GM18907 (cell line): ENCODE results near the gene LANCL2.

ENCODE experiments used
- ATAC-seq: cut with Tn5 transposase; IDR thresholded peaks from one replicate; pipeline ENCODE4 v1.9.1; 2021; ENCODE audit warnings: mild to moderate bottlenecking, moderate library complexity; ENCODE audit not compliant: unreplicated experiment

LANCL2 gene

GRCh38 chr7:55360486-55360885 lies 4.7 kb upstream of the LANCL2 start:
- ATAC-seq: no peak

- no peak for ATAC-seq
Observed at GRCh38 chr7:55361560-55361959, 3.6 kb upstream of the LANCL2 start.

DNA sequence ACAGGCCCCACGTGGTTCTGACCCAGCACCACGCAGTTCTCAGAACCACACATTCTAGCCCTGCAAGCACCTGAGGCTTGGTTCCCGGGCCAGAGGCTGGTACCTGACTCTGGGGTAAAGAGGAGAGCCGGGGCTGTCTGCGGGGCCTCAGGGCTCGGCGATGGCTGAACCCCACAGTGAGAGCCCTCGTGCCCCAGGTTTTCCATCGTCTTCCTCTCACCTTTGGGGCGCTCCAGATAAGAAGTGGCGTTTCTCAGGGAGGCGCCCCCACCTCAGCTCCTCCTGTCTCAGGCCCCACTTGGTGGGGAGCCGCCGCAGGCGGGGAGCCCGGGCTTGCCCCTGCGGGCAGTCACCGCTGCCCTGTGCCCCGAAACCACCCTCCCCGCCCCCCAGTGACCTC lies 2.2 kb upstream of the LANCL2 start:
- no peak for ATAC-seq

DNA sequence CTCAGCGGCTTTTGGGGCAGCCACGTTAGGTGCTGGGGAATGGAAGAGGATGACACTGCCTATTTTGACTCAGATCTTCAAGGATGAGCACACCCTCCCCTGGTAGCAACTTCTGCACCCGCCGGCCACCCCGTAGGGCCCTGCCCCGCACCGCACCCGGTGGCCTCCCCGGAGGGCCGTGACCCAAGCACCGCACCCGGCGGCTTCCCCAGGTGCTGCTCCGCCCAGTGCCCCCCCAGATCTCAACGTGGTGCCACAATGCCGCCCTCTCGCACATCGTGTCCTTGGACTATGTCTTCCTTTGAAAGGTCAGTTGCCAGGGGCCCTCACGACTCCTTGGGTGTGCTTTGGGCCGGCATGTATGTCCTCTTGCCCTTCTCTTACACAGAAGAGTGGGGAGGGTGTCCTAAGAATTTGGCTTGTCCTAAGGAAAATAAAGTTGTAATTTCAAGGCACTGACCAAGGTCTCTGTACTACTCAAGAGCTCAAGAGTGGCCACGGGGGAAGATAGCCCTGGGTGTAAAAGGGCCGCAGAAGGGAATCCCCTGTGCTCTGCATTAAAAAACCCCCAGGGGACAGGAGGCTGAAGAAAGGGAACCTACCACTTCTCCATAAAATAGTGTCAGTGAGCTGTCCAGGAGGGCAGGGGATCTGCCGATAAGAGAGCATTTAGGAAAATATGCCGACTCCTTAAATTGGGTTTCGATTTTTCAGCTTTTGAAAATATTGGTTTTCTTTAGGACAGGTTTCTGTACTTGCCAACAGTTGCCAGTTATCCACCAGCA lies 1.6 kb upstream of the LANCL2 start:
- no peak for ATAC-seq

DNA sequence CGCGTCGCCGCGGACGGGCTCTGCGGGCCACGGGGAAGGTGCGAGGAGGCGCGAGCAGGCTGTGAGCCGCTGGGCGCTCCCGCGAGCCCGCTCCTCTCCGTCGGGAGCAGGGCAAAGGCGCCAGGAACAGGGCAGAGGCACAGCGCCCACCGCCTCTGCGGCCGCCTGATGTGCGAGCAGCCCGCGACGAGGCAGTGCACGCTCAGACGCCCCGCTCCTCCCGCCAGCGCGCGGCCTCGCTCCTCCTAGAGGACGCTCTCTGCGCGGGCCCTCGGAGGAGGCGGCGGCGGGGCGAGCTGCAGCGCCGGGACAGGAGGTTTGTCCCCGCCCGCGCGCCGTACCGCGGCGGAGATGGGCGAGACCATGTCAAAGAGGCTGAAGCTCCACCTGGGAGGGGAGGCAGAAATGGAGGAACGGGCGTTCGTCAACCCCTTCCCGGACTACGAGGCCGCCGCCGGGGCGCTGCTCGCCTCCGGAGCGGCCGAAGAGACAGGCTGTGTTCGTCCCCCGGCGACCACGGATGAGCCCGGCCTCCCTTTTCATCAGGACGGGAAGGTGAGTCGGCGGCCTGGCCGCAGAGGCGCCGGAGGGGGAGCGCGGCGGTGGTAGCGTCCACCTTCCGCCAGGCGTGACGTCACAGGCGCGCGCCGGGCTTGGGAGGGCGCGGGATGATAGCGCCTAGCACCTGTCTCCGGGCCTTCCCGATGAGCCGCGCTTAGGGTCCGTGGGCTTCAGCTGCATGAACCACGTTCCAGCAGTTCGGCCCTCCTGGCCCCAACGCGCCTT lies 731 bp downstream of the LANCL2 start:
- ATAC-seq: peak; percentile 88

DNA sequence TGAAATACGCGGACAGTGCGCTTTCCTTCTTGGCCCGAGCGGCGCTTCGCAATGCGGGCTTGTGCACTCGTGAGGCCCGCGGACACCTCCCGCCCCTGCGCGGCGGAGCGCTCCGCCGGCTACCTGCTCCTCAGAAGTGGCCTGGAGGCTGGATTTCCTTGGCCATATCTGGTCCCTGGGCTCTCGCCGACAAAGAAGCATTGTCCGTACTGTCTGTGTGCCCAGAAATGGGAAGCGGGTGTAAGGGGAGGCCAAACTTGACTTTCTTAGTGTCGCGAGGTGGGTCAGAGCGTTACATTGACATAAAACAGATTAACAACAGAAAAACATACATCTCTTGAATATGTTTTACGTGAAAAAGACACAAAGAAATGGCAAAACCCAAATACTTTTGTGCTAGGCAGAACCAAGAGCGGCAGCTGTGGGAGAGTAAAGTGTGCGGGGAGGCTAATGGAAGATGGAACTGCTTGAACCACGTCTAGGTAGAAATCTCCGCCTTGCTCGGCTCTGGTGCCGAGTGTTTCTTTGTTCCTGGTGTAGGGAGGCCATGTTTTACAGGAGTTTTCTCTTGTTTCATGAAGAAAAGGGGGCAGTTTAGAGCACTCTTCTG lies 1.4 kb downstream of the LANCL2 start:
- peak; percentile 23 for ATAC-seq

GRCh38 chr7:55367283-55367840 lies 2.2 kb downstream of the LANCL2 start:
- ATAC-seq: no peak

DNA sequence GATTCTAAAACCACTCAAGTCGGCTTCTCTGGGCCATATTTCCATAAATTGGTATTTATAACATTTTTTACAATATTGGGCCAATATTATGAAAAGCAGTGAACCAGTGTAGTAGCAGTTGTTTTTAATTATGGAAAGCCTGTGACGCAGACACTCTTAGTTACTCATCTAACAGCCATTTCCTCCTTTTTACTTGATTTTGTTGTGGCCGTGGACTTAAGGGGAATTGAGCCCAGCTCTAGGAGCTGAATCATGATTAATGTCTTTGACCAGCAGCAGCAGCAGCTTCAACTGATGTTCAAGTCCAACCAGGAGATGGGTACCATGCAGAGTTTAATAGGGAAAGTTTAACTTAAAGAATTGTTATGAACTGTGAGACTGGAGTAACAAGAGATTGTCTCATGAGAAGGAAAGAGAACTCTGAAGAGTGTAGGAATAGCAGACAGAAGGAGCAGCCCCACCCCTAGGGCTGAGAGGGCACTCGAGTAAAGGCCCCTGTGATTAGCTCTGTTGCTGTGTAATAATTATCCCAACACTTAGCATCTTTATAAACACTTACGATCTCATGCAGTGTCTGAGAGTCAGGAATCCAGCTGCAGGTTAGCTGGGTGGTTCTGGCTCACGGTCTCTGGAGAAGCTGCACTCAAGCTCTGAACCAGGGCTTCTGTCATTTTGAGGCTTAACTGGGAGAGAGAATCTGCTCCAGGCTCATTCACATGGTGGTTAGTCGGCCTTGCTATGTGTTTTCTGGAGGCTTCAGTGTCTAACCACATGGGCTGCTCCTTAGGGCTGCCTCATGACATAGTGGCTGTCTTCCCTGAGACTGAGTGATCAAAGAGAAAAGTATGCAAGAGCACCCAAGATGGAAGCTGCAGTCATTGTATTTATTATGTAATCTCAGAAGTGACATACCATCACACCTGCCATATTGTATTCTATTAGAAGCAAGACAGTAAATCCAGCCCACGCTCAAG lies 4.6 kb downstream of the LANCL2 start:
- ATAC-seq: no peak

DNA sequence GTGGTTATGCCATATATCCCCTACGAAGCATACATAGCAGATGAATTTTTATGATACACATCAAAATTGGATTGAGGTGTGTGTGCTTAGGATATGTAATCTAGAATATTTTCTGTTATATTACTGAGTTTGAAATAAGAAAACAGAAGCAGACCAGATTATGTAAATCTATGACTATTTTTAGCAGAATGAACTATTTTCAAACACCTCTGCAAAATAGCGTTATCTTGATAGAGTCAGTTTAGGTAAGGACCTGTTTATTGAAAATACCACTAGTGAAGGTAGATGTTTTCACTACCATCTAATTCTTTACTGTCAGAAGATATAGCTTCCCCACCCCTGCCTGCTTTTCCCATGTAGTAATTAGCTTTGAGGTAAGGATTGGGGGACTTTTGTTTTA lies 9.1 kb downstream of the LANCL2 start:
- ATAC-seq: no peak

DNA sequence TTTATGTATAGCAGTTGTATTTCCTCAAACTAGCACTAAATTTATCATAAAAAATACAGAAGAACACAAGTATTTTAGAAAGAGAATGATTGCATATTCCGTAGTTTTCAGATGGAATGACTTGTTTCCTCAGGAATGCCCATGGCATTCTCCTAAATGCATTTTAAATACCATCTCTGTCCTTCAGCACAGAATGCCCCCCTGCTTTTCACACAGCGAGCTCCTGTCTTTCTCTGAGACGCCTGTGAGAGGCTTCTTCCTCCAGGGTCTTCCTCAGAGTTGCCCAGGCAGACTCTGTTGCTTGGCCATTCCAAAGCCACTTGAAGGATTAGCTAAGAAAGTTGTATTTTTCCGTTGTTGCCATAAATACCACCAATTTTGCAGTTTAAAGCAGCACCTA lies 10.1 kb downstream of the LANCL2 start:
- no peak for ATAC-seq

GRCh38 chr7:55377162-55377817 lies 12.2 kb downstream of the LANCL2 start:
- no peak for ATAC-seq

GRCh38 chr7:55379285-55379684 lies 14.1 kb downstream of the LANCL2 start:
- ATAC-seq: no peak

DNA sequence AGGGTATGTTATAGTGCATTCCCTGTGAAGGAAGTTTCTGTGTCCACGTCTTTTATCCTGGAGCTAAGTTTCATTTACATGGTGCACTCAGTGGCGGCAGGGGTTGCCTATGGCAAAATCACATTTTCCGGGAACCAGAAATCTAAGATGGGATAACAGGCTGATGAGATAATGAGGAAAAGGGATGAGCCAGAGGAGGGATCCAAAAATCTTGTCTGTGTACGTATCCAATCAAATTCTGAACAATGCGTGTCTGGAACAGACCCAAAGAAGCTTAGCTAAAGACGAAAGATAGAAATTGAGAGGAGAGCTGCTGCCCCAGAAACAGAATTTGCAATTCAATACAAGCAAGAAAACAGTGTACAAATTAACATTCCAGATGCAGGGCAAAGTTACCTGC lies 16.1 kb downstream of the LANCL2 start:
- ATAC-seq: no peak

GRCh38 chr7:55381696-55382095 lies 16.6 kb downstream of the LANCL2 start:
- ATAC-seq: no peak

- ATAC-seq: no peak
Observed at GRCh38 chr7:55382251-55382650, 17.1 kb downstream of the LANCL2 start.

- ATAC-seq: no peak
Observed at GRCh38 chr7:55386541-55386940, 21.4 kb downstream of the LANCL2 start.

DNA sequence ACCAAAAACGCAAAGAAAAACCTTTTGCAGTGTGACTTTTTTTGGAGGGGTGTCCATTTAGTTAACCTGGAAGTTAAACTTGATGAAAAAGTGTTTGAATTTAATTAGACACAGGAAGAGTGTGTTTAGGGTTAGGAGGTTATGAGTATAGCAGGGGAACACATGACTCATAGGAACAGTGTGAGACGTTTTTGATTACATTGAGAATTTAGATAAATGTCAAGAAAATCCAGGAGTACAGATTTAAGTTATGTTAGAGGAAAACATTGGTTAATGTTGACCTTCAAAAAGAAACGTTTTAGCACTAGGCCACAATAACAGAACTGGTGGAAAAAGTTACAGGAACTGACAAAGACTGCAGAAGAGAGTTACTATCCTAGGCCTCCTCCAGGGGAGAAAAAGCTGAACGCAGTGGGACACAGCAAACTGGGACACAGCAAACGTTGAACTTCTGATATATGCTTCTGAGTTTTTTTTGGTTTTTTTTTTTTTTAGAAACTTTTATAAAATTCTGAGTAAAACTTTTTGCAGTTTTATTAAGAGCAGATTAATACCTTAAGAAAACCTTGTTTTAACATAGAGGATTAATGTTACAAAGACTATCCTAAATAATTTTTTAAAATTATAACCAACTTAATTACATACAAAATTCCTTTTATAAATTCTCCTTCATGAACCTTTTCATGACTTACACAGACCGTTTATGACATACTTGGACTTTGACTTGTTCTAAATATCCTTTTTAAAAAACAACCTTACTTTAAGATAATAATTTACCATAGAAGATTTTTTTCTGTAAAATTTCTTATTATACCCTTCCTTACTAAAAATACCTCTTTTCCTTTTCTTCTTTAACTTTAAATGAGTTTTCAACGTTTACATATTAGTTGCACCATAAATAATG lies 22.2 kb downstream of the LANCL2 start:
- ATAC-seq: no peak

GRCh38 chr7:55396233-55396785 lies 31.2 kb downstream of the LANCL2 start:
- no peak for ATAC-seq

DNA sequence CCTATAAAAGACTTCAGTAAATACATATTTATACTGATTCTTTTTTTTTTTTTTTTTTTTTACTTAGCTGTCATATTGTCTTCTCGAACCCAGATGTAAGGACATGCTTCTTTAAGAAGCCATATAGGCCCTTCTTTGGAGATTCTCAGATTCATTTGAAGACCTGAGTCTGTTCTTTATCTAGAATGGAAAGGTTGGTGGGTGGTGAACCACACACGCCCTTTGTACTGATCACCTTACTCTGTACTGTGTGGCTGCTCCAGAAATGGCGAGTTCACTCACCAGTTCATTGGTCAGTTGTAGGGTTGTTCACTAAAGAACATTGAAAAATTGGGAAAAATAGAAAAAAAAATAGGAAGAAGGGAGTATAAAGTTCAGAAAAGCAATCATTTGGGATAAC lies 32.5 kb downstream of the LANCL2 start:
- ATAC-seq: no peak
